Effector CD4-positive, alpha-beta T cell (primary cell): ENCODE data around the gene ZNF12.

ENCODE experiments used
- DNase-seq: peaks from one replicate; pipeline ENCODE4 v3.0.0-alpha.2; 2020

ZNF12 gene

DNA sequence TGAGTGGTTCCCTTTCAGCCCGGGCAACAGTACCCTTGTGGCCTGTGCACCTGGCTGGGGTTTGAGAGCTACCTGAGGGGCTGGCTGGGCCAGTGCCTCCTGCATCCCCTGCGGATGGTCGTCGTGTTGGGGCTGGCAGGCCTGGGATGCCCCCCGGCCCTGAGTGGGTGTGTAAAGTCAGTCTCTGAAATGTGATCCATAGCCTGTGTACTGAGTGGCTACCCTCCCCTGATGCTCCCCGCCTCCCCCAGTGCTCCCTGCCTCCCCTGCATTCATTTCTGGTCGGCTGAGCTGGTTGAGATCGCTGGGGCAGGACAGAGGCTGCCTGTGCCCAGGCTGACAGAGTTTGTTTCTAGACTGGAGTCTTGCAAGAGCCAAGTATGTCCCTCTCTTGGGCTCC is 60.3 kb downstream of the ZNF12 start:
- no peak for DNase-seq

GRCh38 chr7:6644728-6645127 is 62.0 kb downstream of the ZNF12 start:
- no peak for DNase-seq

GRCh38 chr7:6643915-6644625 is 62.7 kb downstream of the ZNF12 start:
- no peak for DNase-seq

- no peak for DNase-seq
These were observed 63.7 kb downstream of the ZNF12 start for GRCh38 chr7:6642861-6643640.

- no peak for DNase-seq
These were observed 64.4 kb downstream of the ZNF12 start for GRCh38 chr7:6642239-6642839.

- DNase-seq: no peak
These were observed 65.3 kb downstream of the ZNF12 start for GRCh38 chr7:6641305-6642035.

- DNase-seq: no peak
These were observed 66.5 kb downstream of the ZNF12 start for GRCh38 chr7:6640246-6640721.

GRCh38 chr7:6639627-6640026 is 67.1 kb downstream of the ZNF12 start:
- no peak for DNase-seq

- no peak for DNase-seq
These were observed 67.7 kb downstream of the ZNF12 start for GRCh38 chr7:6639032-6639431.
